Cardiac septum (tissue), 1 donor: Measurements from ENCODE around the gene NHLRC1. TPM values are rescaled to one million over a fixed set of nuclear protein-coding genes. Genes with fewer than 3 reads are reported as not detected.

Experiments
- DNase-seq: peaks from one replicate; pipeline ENCODE4 v3.0.0-alpha.2; 2020; ENCODE audit warnings: low spot score
- intact Hi-C: fragments of 100-400 bp; cut with DNase I; formaldehyde crosslinking; loops from one replicate; pipeline ENCODE4 v1.14.0; 2022
- total RNA-seq: library from RNA; stranded (reverse); fragmentation: NEBNext Ultra II Directional; extraction: Animal tissue kit (Norgen Biotek cat#: 25700); gene quantifications from one replicate; pipeline ENCODE4 v1.2.1, GENCODE V29; 2021
- donor health status: DM: no; HTN: no; CAD: no.

NHLRC1 gene
- total RNA-seq, 1 donor from 2014 or later = 1.6 TPM

DNA sequence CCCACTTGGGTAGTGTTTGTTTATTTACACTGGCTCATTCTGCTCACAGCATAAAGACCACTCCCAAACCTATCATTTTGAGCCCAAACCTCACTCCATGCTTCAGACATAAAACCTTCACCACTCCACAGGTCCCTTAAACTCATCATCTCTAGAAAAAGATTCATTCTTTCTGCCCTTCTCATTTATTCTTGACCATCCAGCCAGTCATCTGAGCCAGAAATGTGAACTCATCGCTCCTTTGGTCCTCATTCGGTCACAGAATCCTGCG is 20.0 kb upstream of the NHLRC1 start:
- intact Hi-C loops = no loop called here
- no peak for DNase-seq

- intact Hi-C loops = no loop called here
- DNase-seq = no peak
Measured at GRCh38 chr6:18141805-18142590, 19.5 kb upstream of the NHLRC1 start.

DNA sequence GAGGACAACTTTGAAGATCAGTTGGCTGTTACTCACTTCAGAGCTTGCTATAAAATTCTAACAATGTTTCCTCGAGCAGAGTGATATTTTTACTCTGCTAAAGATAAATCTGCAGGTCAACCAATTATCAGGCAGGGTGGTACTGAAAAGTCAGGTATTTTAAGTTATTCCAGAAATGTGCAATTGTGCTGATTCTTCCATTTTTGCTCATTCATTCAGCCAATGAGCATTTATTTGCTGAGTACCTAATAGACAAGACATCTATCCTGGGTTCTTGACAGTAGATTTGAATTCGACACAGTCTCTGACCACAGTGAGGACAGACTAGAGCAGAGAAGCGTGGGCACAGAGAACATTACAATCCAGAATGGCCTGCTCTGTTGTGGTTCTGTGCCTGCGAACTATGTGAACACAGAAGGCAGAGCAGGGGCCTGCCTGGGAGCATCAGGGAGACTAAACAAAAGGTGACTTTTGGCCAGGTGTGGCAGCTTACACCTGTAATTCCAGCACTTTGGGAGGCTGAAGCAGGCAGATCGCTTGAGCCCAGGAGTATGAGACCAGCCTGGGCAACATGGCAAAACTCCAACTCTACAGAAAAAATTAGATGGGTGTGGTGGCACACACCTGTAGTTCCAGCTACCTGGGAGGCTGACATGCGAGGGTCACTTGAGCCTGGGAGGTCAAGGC is 17.6 kb upstream of the NHLRC1 start:
- intact Hi-C loops = no loop called here
- no peak for DNase-seq

- intact Hi-C loops = no loop called here
Measured at GRCh38 chr6:18138906-18139305, 16.4 kb upstream of the NHLRC1 start.

GRCh38 chr6:18136260-18136659 is 13.8 kb upstream of the NHLRC1 start:
- intact Hi-C loops = no loop called here
- DNase-seq = no peak

More at GRCh38 chr6:18138906-18139305, 16.4 kb upstream of the NHLRC1 start:
- DNase-seq = no peak

GRCh38 chr6:18135171-18135570 is 12.7 kb upstream of the NHLRC1 start:
- intact Hi-C loops = no loop called here
- no peak for DNase-seq

DNA sequence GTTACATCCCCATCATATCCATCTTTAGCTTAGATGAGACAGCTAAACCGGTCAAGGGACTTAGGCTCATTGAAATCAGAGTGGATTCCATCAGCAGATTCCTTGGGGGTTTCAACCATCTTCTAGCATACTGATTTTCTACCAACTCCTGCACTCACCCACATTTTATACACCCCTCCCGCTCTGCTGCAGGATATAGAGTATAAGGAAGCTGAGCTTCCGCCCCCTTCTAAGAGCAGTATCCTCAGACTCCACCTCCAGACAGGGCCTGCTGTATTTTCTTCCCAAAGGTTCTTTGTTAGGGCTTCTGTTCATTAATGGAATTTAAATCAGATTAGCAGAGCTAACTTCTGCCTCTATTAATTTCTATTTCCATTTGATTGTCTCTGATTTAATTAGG is 9.9 kb upstream of the NHLRC1 start:
- intact Hi-C loops = no loop called here
- DNase-seq = no peak

DNA sequence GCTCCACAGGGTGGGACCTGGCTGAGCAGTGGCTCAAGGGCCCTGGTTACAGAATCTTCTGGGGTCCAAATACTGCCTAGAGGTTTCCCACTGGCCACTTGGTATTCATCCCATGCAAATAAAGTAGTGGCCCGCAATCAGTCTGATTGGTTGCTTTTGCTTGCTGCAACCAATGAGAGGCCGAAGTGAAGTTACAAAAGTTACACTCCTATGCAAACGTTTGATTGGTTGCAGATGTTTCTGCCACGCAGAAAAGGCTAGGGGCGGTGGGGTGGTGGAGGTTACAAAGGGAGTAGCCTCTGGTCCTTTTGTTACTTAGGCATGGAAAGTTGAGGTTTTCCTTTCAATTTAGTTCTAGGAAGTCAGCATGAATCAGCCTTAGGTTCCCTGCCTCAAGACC is 3.6 kb upstream of the NHLRC1 start:
- DNase-seq = no peak
- intact Hi-C loops = no loop called here

GRCh38 chr6:18121580-18122127 is 823 bp downstream of the NHLRC1 start:
- DNase-seq = no peak
- intact Hi-C loops = loop anchor here (2.0 to 5.0 kb wide), 2 partner anchors 133 to 289 kb away; no protein-coding TSS in a partner anchor

GRCh38 chr6:18119236-18119635 is 3.2 kb downstream of the NHLRC1 start:
- intact Hi-C loops = no loop called here
- DNase-seq = no peak

- DNase-seq = no peak
- intact Hi-C loops = no loop called here
Measured at GRCh38 chr6:18118330-18118729, 4.1 kb downstream of the NHLRC1 start.

- intact Hi-C loops = no loop called here
- no peak for DNase-seq
Measured at GRCh38 chr6:18117136-18117535, 5.3 kb downstream of the NHLRC1 start.

DNA sequence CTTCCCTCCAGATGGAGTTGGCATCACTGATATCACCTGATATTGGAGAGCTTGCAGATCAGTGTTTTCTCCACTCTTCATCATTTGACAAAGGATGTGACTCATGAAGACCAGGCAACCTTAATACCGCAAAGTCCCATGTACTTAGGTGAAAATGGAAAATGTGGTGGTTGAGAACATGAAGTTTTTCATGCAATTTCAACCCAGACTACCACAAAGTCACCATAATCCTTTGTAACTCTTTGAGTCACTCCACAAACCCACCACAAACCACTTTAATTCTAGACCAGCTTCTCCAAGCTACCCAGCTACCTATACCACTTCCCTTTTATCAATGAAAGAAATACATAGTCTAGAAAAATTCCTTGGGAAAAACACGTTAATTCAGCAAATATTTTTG is 7.1 kb downstream of the NHLRC1 start:
- DNase-seq = no peak
- intact Hi-C loops = no loop called here

DNA sequence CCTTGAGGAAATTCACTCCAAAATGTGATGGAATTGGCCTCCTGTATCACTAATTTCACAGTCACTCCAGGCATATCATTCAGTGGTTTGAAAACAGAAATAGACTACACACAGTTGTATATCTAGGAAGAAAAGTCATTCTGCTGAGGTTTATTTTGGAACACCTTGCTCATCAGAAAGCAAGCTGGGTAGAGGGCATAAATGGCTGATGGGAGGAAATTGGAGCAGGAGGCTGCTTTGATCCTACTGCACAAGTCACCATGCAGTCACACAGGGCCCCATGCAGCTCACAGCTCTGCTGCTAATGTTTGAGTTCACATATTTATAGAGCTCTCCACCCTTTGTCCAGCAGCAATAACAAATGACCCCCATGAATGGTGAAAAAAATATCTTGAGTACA is 12.3 kb downstream of the NHLRC1 start:
- no peak for DNase-seq
- intact Hi-C loops = no loop called here

- no peak for DNase-seq
- intact Hi-C loops = no loop called here
Measured at GRCh38 chr6:18107061-18107460, 15.4 kb downstream of the NHLRC1 start.

DNA sequence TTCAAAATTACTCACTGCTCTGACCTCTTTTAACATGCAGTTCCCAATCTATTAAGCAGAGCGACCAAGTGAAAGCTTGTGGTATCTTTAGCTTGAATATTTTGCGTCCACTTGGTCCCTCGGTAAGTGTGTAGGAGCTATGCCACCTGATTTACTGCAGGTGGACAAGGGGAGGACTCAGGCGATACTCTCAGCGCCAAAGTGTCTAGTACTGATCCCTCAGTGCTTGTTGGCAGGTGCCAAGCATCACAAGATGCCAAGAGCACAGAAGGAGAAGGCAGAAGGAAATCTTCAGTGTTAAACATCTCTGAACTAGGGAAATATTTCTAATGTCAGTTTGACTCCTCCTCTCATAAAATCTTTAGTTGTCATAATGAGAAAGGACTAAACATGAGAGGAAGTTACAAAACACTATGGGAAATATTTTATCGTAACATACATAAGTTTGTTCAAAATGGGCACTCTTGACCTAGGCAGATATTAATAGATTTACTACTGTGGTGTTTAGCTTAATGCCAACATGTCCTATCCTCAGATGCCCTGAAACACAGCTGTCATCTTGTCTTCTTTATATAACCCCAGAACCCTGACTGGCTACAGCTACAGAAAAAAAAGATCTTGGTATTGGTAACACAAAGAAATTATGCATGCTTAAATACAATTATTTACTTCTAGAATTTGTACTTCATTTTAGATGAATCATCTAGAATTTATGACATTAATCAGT is 19.5 kb downstream of the NHLRC1 start:
- intact Hi-C loops = no loop called here

GRCh38 chr6:18101873-18102272 is 20.6 kb downstream of the NHLRC1 start:
- intact Hi-C loops = no loop called here
- no peak for DNase-seq

More for the DNA sequence above, 19.5 kb downstream of the NHLRC1 start:
- no peak for DNase-seq

DNA sequence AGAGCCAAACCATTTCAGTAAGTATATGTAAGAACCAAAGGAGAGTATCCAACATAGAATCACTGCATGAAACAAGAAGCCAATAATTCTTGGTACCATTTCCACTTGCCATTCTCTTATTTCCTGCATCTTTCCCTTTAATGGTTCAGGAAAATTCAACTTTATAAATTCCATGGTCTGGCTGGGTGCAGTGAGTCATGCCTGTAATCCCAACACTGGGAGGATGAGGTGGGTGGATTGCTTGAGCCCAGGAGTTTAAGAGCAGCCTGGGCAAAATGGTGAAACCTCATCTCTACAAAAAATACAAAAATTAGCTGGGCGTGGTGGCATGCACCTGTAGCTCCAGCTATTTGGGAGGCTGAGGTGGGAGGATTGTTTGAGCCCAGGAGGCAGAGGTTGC is 21.2 kb downstream of the NHLRC1 start:
- no peak for DNase-seq
- intact Hi-C loops = no loop called here

DNA sequence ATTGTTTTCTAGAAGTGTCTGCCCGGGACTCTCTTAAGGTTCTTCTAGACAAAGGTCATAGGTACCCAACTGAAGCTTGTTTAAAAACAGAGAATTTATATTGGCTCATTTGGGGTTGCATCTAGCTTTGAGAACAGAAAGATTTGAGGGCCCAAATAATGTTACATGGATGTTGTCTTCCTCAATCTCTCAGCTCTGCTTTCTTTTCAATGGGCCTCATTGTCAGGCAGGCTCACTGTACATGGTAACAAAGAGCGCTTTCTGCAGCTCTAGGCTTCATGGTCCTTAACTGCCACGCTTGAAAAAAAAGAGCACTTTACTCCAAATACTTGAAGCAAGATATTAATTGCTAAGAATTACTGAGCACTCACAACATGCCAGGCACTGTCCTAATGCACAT is 22.2 kb downstream of the NHLRC1 start:
- no peak for DNase-seq
- intact Hi-C loops = no loop called here

- DNase-seq = no peak
- intact Hi-C loops = no loop called here
Measured at GRCh38 chr6:18099511-18099910, 23.0 kb downstream of the NHLRC1 start.

DNA sequence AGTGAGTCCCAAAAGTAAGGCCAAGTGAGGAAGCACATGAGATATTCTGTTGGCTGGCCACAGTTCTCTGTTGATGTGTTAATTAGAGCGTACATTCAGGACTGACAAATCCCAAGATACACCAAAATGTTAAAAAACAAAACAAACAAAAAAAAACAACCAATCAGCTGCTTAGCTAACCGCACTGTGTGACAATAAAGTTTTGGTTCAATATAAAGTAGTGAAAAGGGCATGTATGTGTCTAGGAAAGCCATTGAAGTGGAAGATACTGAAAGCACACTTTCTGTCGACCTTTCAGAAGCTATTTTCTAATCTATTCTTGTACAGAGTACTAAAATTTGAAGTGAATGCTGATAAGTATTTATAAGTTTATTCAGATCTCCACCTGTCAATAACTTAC is 26.1 kb downstream of the NHLRC1 start:
- no peak for DNase-seq
- intact Hi-C loops = no loop called here
